GM12878 (cell line): ENCODE results near the gene BCAS3. TPM values are rescaled to one million over a fixed set of nuclear protein-coding genes. Genes with fewer than 3 reads are reported as not detected.
A peak's percentile ranks its signal among the peaks of the same experiment; 100 is the strongest.

ENCODE experiments used
- ATF7 ChIP-seq: fragments of 450-650 bp; IDR thresholded peaks from 2 replicates; pipeline ENCODE4 v1.6.1; 2016; ENCODE audit warnings: low read depth, mild to moderate bottlenecking
- BHLHE40 ChIP-seq, 2 experiments: fragments of 450-650 bp in 1 of 2; IDR thresholded peaks; 2 replicates each; pipeline ENCODE4 v1.6.1; 2011 to 2017; ENCODE audit warnings: low read depth in 2 of 2, borderline replicate concordance in 1 of 2, improper control_type of control experiment in 1 of 2, low read length in 1 of 2, mild to moderate bottlenecking in 1 of 2
- CBFB ChIP-seq: IDR thresholded peaks from 2 replicates; pipeline ENCODE4 v1.6.1; 2016; ENCODE audit warnings: antibody characterized with exemption, low read depth
- IKZF2 ChIP-seq, 2 experiments: fragments of 450-650 bp; IDR thresholded peaks; 2 replicates each; pipeline ENCODE4 v1.6.1; 2017; ENCODE audit warnings: mild to moderate bottlenecking in 2 of 2, moderate library complexity in 2 of 2
- KLF5 ChIP-seq: fragments of 450-650 bp; IDR thresholded peaks from 2 replicates; pipeline ENCODE4 v1.6.1; 2014; ENCODE audit warnings: mild to moderate bottlenecking; ENCODE audit not compliant: partially characterized antibody
- NR2F1 ChIP-seq: fragments of 450-650 bp; conservative IDR thresholded peaks from 2 replicates; pipeline ENCODE4 v1.6.1; 2017; ENCODE audit warnings: mild to moderate bottlenecking
- RFX5 ChIP-seq: IDR thresholded peaks from 2 replicates; pipeline ENCODE4 v1.6.1; 2011; ENCODE audit warnings: low read depth, low read length, improper control_type of control experiment
- polyA plus RNA-seq, 11 experiments: library from polyadenylated mRNA; depleted of rRNA in 4 of 11; unstranded in 6 of 11; stranded (reverse) in 5 of 11; fragments of >200 nt; fragmentation: Nextera tagmentation in 4 of 11; fragmentation: Illumina TruSeq in 1 of 11; extraction: Ambion mirVana in 4 of 11; extraction: Trizol in 1 of 11; gene quantifications; 1 replicate in 1 of 11; 2 replicates in 10 of 11; pipeline versions ENCODE4 v1.2.1 to v1.2.3, GENCODE V29; 2011 to 2016; ENCODE audit warnings: inconsistent platforms in 2 of 11, missing spikeins in 2 of 11, low read depth in 1 of 11
- total RNA-seq, 4 experiments: library from RNA; depleted of rRNA in 3 of 4; stranded (reverse); fragments of >200 nt in 3 of 4; fragmentation: Illumina TruSeq in 1 of 4; extraction: Trizol in 1 of 4; gene quantifications; 2 replicates each; pipeline versions ENCODE4 v1.2.1 to v1.2.3, GENCODE V29; 2013 to 2021
- TF ChIP-seq, protein P1 (sequence below): IDR thresholded peaks from 2 replicates; pipeline ENCODE4 v1.6.1; 2012; ENCODE audit warnings: mild to moderate bottlenecking, low read depth, low read length
- TF ChIP-seq, protein P2 (sequence below): IDR thresholded peaks from 2 replicates; pipeline ENCODE4 v1.6.1; 2011; ENCODE audit warnings: low read depth, mild to moderate bottlenecking, low read length, moderate library complexity, borderline replicate concordance; ENCODE audit errors: extremely low read depth
- TF ChIP-seq, protein P3 (sequence below): fragments of 450-650 bp; IDR thresholded peaks from 2 replicates; pipeline ENCODE4 v1.6.1; 2016; ENCODE audit warnings: mild to moderate bottlenecking
- TF ChIP-seq, protein P4 (sequence below): IDR thresholded peaks from 2 replicates; pipeline ENCODE4 v1.6.1; 2012; ENCODE audit warnings: improper control_type of control experiment, low read depth, low read length; ENCODE audit not compliant: insufficient replicate concordance
- TF ChIP-seq, protein P5 (sequence below): fragments of 450-650 bp; IDR thresholded peaks from 2 replicates; pipeline ENCODE4 v1.6.1; 2016; ENCODE audit warnings: mild to moderate bottlenecking
- TF ChIP-seq, protein P6 (sequence below): fragments of 450-650 bp; IDR thresholded peaks from 2 replicates; pipeline ENCODE4 v1.6.1; 2018; ENCODE audit warnings: borderline replicate concordance, mild to moderate bottlenecking; ENCODE audit not compliant: partially characterized antibody

Gene BCAS3
- total and polyA plus RNA-seq, 10 of the 15 experiments (the other 5 are each of a cell fraction or from before 2014, with no cell fraction given): 2.1 to 11.0 (median 6.6) TPM

DNA sequence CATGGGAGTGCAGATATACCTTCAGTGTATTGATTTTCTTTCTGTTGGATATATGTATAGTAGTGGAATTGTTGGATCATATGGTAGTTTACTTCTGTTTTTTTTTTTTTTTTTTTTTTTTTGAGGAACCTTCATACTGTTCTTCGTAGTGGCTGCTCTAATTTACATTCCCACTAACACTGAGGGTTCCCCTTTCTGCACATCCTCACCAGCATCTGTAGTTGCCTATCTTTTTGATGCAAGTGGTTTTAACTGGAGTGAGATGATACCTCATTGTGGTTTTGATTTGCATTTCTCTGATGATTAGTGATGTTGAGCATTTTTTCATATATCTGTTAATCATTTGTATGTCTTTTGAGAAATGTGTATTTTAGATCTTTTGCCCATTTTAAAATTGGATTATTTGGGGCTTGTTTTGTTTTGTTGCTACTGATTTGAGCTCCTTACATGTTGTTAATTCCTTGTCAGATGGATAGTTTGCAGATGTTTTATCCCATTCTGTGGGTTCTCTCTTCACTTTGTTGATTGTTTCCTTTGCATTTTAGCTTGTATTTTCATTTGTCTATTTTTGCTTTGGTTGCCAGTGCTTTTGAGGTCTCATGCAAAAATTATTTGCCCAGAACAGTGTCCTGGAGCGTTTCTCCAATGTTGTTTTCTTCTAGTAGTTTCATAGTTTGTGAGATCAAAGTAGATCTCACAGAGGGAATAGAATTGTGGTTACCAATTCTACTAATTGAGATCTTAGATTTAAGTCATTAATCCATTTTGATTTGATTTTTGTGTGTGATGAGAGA is 25.0 kb upstream of the BCAS3 start (continued):
- TF ChIP-seq, protein P1, sequence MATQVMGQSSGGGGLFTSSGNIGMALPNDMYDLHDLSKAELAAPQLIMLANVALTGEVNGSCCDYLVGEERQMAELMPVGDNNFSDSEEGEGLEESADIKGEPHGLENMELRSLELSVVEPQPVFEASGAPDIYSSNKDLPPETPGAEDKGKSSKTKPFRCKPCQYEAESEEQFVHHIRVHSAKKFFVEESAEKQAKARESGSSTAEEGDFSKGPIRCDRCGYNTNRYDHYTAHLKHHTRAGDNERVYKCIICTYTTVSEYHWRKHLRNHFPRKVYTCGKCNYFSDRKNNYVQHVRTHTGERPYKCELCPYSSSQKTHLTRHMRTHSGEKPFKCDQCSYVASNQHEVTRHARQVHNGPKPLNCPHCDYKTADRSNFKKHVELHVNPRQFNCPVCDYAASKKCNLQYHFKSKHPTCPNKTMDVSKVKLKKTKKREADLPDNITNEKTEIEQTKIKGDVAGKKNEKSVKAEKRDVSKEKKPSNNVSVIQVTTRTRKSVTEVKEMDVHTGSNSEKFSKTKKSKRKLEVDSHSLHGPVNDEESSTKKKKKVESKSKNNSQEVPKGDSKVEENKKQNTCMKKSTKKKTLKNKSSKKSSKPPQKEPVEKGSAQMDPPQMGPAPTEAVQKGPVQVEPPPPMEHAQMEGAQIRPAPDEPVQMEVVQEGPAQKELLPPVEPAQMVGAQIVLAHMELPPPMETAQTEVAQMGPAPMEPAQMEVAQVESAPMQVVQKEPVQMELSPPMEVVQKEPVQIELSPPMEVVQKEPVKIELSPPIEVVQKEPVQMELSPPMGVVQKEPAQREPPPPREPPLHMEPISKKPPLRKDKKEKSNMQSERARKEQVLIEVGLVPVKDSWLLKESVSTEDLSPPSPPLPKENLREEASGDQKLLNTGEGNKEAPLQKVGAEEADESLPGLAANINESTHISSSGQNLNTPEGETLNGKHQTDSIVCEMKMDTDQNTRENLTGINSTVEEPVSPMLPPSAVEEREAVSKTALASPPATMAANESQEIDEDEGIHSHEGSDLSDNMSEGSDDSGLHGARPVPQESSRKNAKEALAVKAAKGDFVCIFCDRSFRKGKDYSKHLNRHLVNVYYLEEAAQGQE: no peak
- TF ChIP-seq IKZF2 (IDR thresholded peaks at IDR 0.05): peak; percentile 59 to 73; a peak in 3 of 4 replicates
- TF ChIP-seq, protein P2, sequence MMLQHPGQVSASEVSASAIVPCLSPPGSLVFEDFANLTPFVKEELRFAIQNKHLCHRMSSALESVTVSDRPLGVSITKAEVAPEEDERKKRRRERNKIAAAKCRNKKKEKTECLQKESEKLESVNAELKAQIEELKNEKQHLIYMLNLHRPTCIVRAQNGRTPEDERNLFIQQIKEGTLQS: no peak
- TF ChIP-seq NR2F1: no peak
- TF ChIP-seq, protein P3, sequence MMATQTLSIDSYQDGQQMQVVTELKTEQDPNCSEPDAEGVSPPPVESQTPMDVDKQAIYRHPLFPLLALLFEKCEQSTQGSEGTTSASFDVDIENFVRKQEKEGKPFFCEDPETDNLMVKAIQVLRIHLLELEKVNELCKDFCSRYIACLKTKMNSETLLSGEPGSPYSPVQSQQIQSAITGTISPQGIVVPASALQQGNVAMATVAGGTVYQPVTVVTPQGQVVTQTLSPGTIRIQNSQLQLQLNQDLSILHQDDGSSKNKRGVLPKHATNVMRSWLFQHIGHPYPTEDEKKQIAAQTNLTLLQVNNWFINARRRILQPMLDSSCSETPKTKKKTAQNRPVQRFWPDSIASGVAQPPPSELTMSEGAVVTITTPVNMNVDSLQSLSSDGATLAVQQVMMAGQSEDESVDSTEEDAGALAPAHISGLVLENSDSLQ: 0 out of 2 replicates have a peak, but pooled peaks have one; percentile 9
- TF ChIP-seq, protein P4, sequence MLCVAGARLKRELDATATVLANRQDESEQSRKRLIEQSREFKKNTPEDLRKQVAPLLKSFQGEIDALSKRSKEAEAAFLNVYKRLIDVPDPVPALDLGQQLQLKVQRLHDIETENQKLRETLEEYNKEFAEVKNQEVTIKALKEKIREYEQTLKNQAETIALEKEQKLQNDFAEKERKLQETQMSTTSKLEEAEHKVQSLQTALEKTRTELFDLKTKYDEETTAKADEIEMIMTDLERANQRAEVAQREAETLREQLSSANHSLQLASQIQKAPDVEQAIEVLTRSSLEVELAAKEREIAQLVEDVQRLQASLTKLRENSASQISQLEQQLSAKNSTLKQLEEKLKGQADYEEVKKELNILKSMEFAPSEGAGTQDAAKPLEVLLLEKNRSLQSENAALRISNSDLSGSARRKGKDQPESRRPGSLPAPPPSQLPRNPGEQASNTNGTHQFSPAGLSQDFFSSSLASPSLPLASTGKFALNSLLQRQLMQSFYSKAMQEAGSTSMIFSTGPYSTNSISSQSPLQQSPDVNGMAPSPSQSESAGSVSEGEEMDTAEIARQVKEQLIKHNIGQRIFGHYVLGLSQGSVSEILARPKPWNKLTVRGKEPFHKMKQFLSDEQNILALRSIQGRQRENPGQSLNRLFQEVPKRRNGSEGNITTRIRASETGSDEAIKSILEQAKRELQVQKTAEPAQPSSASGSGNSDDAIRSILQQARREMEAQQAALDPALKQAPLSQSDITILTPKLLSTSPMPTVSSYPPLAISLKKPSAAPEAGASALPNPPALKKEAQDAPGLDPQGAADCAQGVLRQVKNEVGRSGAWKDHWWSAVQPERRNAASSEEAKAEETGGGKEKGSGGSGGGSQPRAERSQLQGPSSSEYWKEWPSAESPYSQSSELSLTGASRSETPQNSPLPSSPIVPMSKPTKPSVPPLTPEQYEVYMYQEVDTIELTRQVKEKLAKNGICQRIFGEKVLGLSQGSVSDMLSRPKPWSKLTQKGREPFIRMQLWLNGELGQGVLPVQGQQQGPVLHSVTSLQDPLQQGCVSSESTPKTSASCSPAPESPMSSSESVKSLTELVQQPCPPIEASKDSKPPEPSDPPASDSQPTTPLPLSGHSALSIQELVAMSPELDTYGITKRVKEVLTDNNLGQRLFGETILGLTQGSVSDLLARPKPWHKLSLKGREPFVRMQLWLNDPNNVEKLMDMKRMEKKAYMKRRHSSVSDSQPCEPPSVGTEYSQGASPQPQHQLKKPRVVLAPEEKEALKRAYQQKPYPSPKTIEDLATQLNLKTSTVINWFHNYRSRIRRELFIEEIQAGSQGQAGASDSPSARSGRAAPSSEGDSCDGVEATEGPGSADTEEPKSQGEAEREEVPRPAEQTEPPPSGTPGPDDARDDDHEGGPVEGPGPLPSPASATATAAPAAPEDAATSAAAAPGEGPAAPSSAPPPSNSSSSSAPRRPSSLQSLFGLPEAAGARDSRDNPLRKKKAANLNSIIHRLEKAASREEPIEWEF: no peak
- no peak for TF ChIP-seq RFX5
- TF ChIP-seq CBFB: peak; percentile 57; the same call in 1 of the 2 replicates
- TF ChIP-seq KLF5: no peak
- TF ChIP-seq BHLHE40 (IDR thresholded peaks at IDR 0.05; ENCODE audit: borderline replicate concordance in 1 of 2, low read depth in 2 of 2, low read length in 1 of 2): peak; percentile 12 to 18; a peak in 1 of 4 replicates
- TF ChIP-seq, protein P5, sequence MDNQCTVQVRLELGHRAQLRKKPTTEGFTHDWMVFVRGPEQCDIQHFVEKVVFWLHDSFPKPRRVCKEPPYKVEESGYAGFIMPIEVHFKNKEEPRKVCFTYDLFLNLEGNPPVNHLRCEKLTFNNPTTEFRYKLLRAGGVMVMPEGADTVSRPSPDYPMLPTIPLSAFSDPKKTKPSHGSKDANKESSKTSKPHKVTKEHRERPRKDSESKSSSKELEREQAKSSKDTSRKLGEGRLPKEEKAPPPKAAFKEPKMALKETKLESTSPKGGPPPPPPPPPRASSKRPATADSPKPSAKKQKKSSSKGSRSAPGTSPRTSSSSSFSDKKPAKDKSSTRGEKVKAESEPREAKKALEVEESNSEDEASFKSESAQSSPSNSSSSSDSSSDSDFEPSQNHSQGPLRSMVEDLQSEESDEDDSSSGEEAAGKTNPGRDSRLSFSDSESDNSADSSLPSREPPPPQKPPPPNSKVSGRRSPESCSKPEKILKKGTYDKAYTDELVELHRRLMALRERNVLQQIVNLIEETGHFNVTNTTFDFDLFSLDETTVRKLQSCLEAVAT: peak; percentile 33; the same call in 1 of the 2 replicates
- TF ChIP-seq, protein P6, sequence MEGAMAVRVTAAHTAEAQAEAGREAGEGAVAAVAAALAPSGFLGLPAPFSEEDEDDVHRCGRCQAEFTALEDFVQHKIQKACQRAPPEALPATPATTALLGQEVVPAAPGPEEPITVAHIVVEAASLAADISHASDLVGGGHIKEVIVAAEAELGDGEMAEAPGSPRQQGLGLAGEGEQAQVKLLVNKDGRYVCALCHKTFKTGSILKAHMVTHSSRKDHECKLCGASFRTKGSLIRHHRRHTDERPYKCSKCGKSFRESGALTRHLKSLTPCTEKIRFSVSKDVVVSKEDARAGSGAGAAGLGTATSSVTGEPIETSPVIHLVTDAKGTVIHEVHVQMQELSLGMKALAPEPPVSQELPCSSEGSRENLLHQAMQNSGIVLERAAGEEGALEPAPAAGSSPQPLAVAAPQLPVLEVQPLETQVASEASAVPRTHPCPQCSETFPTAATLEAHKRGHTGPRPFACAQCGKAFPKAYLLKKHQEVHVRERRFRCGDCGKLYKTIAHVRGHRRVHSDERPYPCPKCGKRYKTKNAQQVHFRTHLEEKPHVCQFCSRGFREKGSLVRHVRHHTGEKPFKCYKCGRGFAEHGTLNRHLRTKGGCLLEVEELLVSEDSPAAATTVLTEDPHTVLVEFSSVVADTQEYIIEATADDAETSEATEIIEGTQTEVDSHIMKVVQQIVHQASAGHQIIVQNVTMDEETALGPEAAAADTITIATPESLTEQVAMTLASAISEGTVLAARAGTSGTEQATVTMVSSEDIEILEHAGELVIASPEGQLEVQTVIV: no peak
- TF ChIP-seq ATF7: peak; percentile 76
